ENCODE data around the gene DPYSL4.
"Not testable (repeated sequence)": the region's sequence is repeated elsewhere in the genome, so short reads cannot be mapped to it uniquely, and the experiment has no call there.

The DPYSL4 gene

GRCh38 chr10:132152896-132153580, 33.7 kb upstream of the DPYSL4 start:
- Histone ChIP-seq H3K4me1 (ENCODE audit: control insufficient read depth, insufficient read depth, low read length) (no peaks in the 10 kb centered on the region), H3K4me3 (ENCODE audit: low read length) (no peak overlapping the region), H3K27me3 (ENCODE audit: control insufficient read depth, insufficient read depth, low read length) (no peaks in the 10 kb centered on the region), H3K9ac (ENCODE audit: low read length) (no peak overlapping the region), H3K36me3 (ENCODE audit: control insufficient read depth, insufficient read depth, low read length) (no peaks in the 10 kb centered on the region), H3K9me3 (ENCODE audit: control insufficient read depth, low read length) (no peaks in the 10 kb centered on the region)

GRCh38 chr10:132153616-132154217, 33.0 kb upstream of the DPYSL4 start:
- H3K27me3 ChIP-seq (ENCODE audit: control insufficient read depth, insufficient read depth, low read length) = no peaks in the 10 kb centered on the region
- no peaks in the 10 kb centered on the region for H3K9me3 ChIP-seq (ENCODE audit: control insufficient read depth, low read length)
- H3K4me1 ChIP-seq (ENCODE audit: control insufficient read depth, insufficient read depth, low read length) = no peaks in the 10 kb centered on the region
- H3K9ac ChIP-seq (ENCODE audit: low read length) = no peak overlapping the region
- no peak overlapping the region for H3K4me3 ChIP-seq (ENCODE audit: low read length)
- no peaks in the 10 kb centered on the region for H3K36me3 ChIP-seq (ENCODE audit: control insufficient read depth, insufficient read depth, low read length)

GRCh38 chr10:132154440-132154839, 32.3 kb upstream of the DPYSL4 start:
- Histone ChIP-seq H3K4me3 (ENCODE audit: low read length) (no peak overlapping the region), H3K9me3 (ENCODE audit: control insufficient read depth, low read length) (no peaks in the 10 kb centered on the region), H3K27me3 (ENCODE audit: control insufficient read depth, insufficient read depth, low read length) (no peaks in the 10 kb centered on the region), H3K9ac (ENCODE audit: low read length) (no peak overlapping the region), H3K36me3 (ENCODE audit: control insufficient read depth, insufficient read depth, low read length) (no peaks in the 10 kb centered on the region), H3K4me1 (ENCODE audit: control insufficient read depth, insufficient read depth, low read length) (no peaks in the 10 kb centered on the region)

- H3K27me3 ChIP-seq (ENCODE audit: control insufficient read depth, insufficient read depth, low read length) = no peaks in the 10 kb centered on the region
- H3K4me3 ChIP-seq (ENCODE audit: low read length) = no peak overlapping the region
These were observed 31.8 kb upstream of the DPYSL4 start for GRCh38 chr10:132154931-132155330.

GRCh38 chr10:132155723-132156381, 30.9 kb upstream of the DPYSL4 start:
- Histone ChIP-seq H3K4me3 (ENCODE audit: low read length) (no peak overlapping the region), H3K4me1 (ENCODE audit: control insufficient read depth, insufficient read depth, low read length) (no peaks in the 10 kb centered on the region)

More at GRCh38 chr10:132154931-132155330, 31.8 kb upstream of the DPYSL4 start:
- Histone ChIP-seq H3K36me3 (ENCODE audit: control insufficient read depth, insufficient read depth, low read length) (no peaks in the 10 kb centered on the region), H3K9me3 (ENCODE audit: control insufficient read depth, low read length) (no peaks in the 10 kb centered on the region), H3K9ac (ENCODE audit: low read length) (no peak overlapping the region), H3K4me1 (ENCODE audit: control insufficient read depth, insufficient read depth, low read length) (no peaks in the 10 kb centered on the region)

GRCh38 chr10:132156382-132156781, 30.4 kb upstream of the DPYSL4 start:
- Histone ChIP-seq H3K36me3 (ENCODE audit: control insufficient read depth, insufficient read depth, low read length) (no peaks in the 10 kb centered on the region), H3K4me3 (ENCODE audit: low read length) (no peak overlapping the region), H3K27me3 (ENCODE audit: control insufficient read depth, insufficient read depth, low read length) (no peaks in the 10 kb centered on the region), H3K9ac (ENCODE audit: low read length) (no peak overlapping the region), H3K9me3 (ENCODE audit: control insufficient read depth, low read length) (no peaks in the 10 kb centered on the region), H3K4me1 (ENCODE audit: control insufficient read depth, insufficient read depth, low read length) (no peaks in the 10 kb centered on the region)

More at GRCh38 chr10:132155723-132156381, 30.9 kb upstream of the DPYSL4 start:
- Histone ChIP-seq H3K9ac (ENCODE audit: low read length) (no peak overlapping the region), H3K9me3 (ENCODE audit: control insufficient read depth, low read length) (no peaks in the 10 kb centered on the region), H3K36me3 (ENCODE audit: control insufficient read depth, insufficient read depth, low read length) (no peaks in the 10 kb centered on the region), H3K27me3 (ENCODE audit: control insufficient read depth, insufficient read depth, low read length) (no peaks in the 10 kb centered on the region)

- peaks cover 2% of the 10 kb centered on the region for H3K4me1 ChIP-seq (ENCODE audit: control insufficient read depth, insufficient read depth, low read length)
- H3K27me3 ChIP-seq (ENCODE audit: control insufficient read depth, insufficient read depth, low read length) = no peaks in the 10 kb centered on the region
- H3K9ac ChIP-seq (ENCODE audit: low read length) = no peak overlapping the region
- no peak overlapping the region for H3K4me3 ChIP-seq (ENCODE audit: low read length)
- H3K36me3 ChIP-seq (ENCODE audit: control insufficient read depth, insufficient read depth, low read length) = no peaks in the 10 kb centered on the region
- no peaks in the 10 kb centered on the region for H3K9me3 ChIP-seq (ENCODE audit: control insufficient read depth, low read length)
These were observed 29.6 kb upstream of the DPYSL4 start for GRCh38 chr10:132157101-132157500.

- H3K4me1 ChIP-seq (ENCODE audit: control insufficient read depth, insufficient read depth, low read length) = peaks cover 12% of the 10 kb centered on the region
- H3K9me3 ChIP-seq (ENCODE audit: control insufficient read depth, low read length) = no peaks in the 10 kb centered on the region
- no peaks in the 10 kb centered on the region for H3K27me3 ChIP-seq (ENCODE audit: control insufficient read depth, insufficient read depth, low read length)
- no peak overlapping the region for H3K4me3 ChIP-seq (ENCODE audit: low read length)
- no peaks in the 10 kb centered on the region for H3K36me3 ChIP-seq (ENCODE audit: control insufficient read depth, insufficient read depth, low read length)
- H3K9ac ChIP-seq (ENCODE audit: low read length) = no peak overlapping the region
These were observed 28.5 kb upstream of the DPYSL4 start for GRCh38 chr10:132158122-132158741.

- Histone ChIP-seq H3K4me3 (ENCODE audit: low read length) (no peak overlapping the region), H3K9me3 (ENCODE audit: control insufficient read depth, low read length) (no peaks in the 10 kb centered on the region), H3K4me1 (ENCODE audit: control insufficient read depth, insufficient read depth, low read length) (peaks cover 18% of the 10 kb centered on the region), H3K9ac (ENCODE audit: low read length) (no peak overlapping the region), H3K36me3 (ENCODE audit: control insufficient read depth, insufficient read depth, low read length) (no peaks in the 10 kb centered on the region), H3K27me3 (ENCODE audit: control insufficient read depth, insufficient read depth, low read length) (no peaks in the 10 kb centered on the region)
These were observed 27.9 kb upstream of the DPYSL4 start for GRCh38 chr10:132158823-132159222.

GRCh38 chr10:132159302-132160230, 27.2 kb upstream of the DPYSL4 start:
- H3K4me1 ChIP-seq (ENCODE audit: control insufficient read depth, insufficient read depth, low read length) = peaks cover 25% of the 10 kb centered on the region
- H3K27me3 ChIP-seq (ENCODE audit: control insufficient read depth, insufficient read depth, low read length); H3K36me3 ChIP-seq (ENCODE audit: control insufficient read depth, insufficient read depth, low read length); H3K9ac ChIP-seq (ENCODE audit: low read length); H3K9me3 ChIP-seq (ENCODE audit: control insufficient read depth, low read length); H3K4me3 ChIP-seq (ENCODE audit: low read length): not testable (repeated sequence)

GRCh38 chr10:132160231-132160630, 26.5 kb upstream of the DPYSL4 start:
- H3K9me3 ChIP-seq (ENCODE audit: control insufficient read depth, low read length); H3K36me3 ChIP-seq (ENCODE audit: control insufficient read depth, insufficient read depth, low read length); H3K27me3 ChIP-seq (ENCODE audit: control insufficient read depth, insufficient read depth, low read length): not testable (repeated sequence)

More at GRCh38 chr10:132160231-132160630, 26.5 kb upstream of the DPYSL4 start:
- H3K4me3 ChIP-seq (ENCODE audit: low read length); H3K9ac ChIP-seq (ENCODE audit: low read length): not testable (repeated sequence)
- peaks cover 31% of the 10 kb centered on the region for H3K4me1 ChIP-seq (ENCODE audit: control insufficient read depth, insufficient read depth, low read length)
